ENCODE results near the gene KLHL33. TPM values are rescaled to one million over a fixed set of nuclear protein-coding genes. Genes with fewer than 3 reads are reported as not detected.

Gene KLHL33
- total RNA-seq, 1 donor from 2014 or later = 2.1 TPM

DNA sequence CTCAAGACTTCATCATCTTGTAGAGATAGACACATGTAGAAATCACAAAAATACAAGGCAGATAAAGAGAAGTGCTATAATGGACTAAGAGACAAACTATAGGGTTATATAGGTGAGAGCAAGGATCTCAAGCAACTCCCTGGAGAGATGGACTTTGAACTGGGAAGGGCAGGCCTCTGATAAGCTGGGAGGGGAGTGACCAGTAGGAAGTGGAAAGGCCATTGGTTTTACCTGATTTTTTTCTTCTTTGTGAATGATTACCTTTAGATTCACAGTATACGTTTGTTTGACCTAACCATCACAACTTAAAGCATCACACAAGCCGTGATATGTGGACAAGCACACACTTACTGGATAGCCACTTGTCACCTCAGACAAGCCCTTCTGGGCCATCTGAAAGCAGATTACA is 17.5 kb downstream of the KLHL33 start:
- DNase-seq (ENCODE audit: low spot score) (no peak), ATAC-seq (no peak)
- intact Hi-C loops (cut with DNase I) = no loop called here

DNA sequence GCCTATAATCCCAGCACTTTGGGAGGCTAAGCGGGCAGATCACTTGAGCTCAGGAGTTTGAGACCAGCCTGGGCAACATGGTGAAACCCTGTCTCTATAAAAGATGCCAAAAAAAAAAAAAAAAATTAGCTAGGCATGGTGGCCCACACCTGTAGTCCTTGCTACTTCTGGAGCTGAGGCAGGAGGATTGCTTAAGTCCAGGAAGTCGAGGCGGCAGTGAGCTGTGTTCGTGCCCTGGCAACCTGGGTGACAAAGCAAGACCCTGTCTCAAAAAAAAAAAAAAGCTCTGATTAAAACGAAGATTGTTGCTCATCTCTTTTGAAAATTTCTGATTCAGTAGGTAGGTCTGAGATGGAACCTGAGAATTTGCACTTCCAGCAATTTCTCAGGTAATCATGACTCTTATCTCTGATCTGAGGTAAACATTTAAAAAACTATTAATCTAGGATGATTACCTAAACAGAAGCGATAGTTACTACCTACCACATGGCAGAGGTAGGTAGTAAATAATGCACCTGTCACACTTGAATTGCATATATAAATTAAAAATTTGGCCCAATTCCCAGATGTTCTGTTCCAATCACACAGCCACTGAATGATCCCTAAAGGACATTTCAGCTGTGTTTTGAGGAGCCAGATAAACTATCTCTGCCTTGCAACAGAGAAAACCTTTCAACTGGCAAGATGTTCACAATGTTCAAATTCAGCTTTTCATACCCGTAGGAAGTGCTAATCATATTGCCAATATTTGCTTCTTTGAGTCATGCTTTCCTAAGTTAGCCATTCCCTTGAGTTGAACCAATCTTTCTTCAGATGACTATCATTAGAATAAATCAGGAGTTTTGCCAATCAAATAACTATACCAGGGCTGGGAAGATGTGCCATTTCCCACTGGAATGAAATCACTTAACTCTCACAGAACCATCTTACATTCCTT is 18.4 kb downstream of the KLHL33 start:
- intact Hi-C loops (cut with DNase I) = no loop called here
- no peak for DNase-seq (ENCODE audit: low spot score)
- ATAC-seq = no peak

DNA sequence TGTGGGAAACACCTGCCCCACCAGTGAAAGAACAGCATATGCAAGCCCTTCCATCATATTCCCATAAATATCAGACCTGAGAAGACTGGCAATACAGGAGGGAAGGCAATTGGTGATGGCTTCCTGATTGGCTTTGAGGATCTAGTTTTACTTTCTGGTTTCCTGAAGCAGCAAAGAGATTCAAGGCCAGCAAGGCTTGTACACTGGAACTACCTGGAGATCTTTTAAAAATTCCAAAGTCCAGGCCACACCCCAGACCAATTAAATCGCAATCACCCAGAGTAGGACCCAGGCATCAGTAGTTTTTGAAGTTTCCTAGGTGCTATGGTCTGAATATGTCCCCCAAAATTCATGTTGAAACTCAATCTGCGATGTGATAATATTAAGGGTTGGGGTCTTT is 19.7 kb downstream of the KLHL33 start:
- intact Hi-C loops (cut with DNase I) = no loop called here
- ATAC-seq = no peak
- DNase-seq (ENCODE audit: low spot score) = no peak

DNA sequence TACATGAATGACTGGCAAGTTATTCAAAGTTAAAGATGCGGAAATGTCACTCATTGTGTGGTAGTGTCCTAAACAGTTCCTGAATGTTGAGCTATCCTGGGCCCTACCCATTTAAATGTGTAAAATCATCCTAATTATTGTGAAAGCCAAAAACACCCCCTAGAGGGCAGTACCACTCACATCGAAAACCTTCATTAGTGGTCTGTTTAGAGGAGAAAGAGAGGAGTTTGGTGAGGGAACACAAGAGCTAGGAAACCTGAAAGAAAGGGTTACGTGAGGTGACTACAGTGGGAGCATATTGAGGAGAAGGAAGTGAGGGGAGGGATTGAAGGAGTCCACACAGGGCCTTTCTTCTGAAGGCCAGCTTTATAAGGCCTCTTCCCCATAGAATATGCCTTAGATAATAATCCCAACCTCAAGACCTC is 20.2 kb downstream of the KLHL33 start:
- ATAC-seq (peak; percentile 21), DNase-seq (ENCODE audit: low spot score) (no peak)
- intact Hi-C loops (cut with DNase I) = no loop called here

DNA sequence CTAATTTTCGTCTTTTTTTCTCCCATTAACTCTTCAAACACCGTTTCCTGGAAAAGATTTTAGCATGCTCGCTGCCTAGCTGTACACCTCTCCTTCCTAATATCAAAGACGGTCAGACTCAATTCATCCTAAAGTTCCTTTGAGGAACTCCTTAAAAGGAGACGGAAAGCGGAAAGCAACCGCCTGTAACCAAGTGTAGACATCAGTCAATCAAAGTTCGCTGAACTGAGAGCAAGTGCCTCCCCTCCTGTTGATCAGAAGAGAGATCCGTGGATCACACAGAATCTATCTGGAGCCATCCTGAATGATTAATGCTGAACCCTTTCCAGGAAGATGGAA is 22.3 kb downstream of the KLHL33 start:
- intact Hi-C loops (cut with DNase I) = no loop called here
- peak; percentile 3 for ATAC-seq

DNA sequence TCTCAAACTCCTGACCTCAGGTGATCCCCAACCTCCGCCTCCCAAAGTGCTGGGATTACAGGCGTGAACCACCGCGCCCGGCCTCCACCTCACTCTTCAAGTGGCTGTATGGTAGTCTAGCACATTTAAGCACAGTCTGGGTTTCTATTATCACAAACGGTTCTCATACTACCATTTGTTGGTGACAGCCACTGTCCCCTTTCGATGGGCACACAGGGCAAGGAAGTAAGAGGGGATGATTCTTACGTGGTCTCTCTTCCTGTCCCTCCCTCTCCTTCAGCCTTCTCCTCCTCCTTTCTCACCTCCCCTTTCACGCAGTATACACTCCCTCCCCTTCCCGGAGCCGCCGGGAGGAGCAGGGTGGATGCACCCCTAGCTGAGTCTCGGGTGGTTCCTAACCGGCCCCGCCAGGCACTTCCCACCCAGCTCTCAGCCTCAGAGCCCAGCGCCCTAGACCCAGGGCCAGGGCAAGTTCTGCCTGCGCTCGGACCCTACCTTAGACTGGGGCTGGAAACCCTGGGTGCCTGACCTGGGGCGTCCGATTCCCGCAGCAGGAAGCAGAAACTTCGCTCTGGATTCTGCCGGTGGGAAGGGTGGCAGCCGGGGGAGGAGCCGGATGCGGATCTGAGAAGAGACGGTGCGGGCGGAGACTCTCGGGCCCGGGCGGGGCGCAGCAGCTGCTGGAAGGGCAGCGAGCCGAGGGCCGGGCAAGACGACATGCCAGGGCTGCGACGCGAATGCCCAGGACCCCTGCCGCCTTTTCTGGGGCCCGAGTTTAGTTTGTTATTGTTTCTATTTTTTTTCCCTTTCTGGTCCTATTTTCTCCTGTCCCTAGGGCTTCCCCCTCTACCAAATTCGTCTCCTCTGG is 22.9 kb downstream of the KLHL33 start, which contains the start of gene TEP1:
TEP1 (minus strand) TSS at position 626 of the 868 bp plus-strand sequence. CDS start 5,062 bp downstream, outside the sequence.
- peak; percentile 98 for ATAC-seq
- peak; percentile 92 for DNase-seq (ENCODE audit: low spot score)
- intact Hi-C loops (cut with DNase I) = no loop called here

More for the DNA sequence above, 22.3 kb downstream of the KLHL33 start:
- DNase-seq (ENCODE audit: low spot score) = no peak

DNA sequence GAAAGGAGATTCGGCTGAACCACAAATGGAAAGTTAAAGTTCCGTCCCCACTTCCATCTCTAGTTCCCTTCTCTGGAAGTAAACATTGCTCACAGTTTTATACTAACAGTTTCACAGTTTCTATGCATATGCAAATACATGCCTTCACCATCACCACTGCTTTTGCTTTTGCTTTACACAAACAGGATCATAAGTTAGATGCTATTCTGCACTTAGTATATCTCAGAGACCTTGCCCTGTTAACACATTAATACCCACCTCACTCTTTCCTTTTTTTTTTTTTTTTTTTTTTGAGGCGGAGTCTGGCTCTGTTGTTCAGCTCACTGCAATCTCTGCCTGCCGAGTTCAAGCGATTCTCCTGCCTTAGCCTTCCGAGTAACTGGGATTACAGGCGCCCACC is 23.6 kb downstream of the KLHL33 start:
- DNase-seq (ENCODE audit: low spot score) = no peak
- ATAC-seq = peak; percentile 25
- intact Hi-C loops (cut with DNase I) = no loop called here

DNA sequence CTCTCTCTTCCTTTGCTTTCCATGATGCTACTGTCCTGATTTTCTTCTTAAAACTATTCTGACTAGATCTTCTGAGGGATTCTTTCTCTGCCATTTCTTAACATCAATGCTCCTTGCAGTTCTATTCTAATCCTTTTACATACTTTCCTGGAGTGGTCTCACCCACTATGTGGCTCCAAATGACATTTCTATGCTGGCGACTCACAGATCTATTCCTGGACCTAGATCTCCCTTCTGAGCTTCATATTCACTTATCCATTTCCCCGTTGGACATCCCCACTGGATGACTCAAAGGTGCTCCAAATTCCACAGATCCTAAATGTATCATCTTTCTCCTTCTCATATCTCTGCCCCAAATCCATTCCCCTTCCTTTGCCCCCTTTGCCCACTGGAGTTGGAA is 26.7 kb downstream of the KLHL33 start:
- intact Hi-C loops (cut with DNase I) = no loop called here

DNA sequence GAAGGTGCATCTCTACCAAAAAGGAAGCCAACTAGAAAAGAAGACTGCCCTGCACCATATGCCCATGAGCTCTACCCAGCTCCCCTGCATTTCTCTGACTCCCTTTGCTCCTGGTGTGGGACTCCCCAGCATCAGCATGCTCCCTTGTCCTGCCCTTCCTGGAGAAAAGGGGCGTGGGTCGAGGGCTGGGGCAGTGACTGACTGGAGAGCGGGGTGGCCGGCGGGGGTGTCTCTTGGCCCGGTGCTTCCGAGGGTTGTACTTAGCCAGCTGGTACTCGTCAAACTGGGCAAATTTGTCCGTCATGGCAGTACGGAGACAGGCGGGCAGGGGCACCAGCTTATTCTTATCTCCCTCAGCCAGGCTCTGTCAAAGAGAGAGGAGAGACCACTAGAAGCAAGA is 32.4 kb downstream of the KLHL33 start:
- no peak for ATAC-seq

More for the DNA sequence above, 26.7 kb downstream of the KLHL33 start:
- ATAC-seq (no peak), DNase-seq (ENCODE audit: low spot score) (no peak)

DNA sequence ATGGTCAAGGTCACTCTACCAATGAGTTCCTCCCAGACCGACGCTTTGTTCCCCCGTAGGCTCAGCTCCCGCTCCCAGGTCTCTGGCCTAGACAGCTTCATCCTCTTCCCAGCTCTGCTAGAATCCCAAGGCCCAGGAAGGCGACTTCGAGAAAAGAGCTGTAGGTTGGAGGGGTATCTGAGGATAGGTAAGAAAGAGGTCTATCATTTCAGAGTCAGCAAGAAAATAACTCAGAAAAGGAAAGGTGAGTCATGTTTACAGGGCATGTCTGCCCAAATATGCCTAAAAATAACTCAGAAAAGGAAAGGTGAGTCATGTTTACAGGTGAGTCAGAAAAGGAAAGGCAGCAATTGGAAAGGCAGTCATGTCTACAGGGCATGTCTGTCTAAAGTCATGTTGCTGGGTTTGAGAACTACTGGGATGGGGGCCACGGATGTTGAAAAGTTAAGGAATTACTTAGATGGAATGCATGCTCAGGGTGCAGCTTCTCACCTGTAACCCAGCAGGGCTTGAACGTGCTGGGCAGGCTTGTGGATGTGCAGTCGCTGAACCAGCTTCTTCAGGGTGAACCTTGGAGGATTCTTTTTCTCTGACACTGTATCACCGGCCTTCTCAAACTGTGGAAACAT is 34.9 kb downstream of the KLHL33 start:
- DNase-seq (ENCODE audit: low spot score) (no peak), ATAC-seq (no peak)
- intact Hi-C loops (cut with DNase I) = no loop called here

More for the DNA sequence above, 32.4 kb downstream of the KLHL33 start:
- no peak for DNase-seq (ENCODE audit: low spot score)
- intact Hi-C loops (cut with DNase I) = no loop called here

DNA sequence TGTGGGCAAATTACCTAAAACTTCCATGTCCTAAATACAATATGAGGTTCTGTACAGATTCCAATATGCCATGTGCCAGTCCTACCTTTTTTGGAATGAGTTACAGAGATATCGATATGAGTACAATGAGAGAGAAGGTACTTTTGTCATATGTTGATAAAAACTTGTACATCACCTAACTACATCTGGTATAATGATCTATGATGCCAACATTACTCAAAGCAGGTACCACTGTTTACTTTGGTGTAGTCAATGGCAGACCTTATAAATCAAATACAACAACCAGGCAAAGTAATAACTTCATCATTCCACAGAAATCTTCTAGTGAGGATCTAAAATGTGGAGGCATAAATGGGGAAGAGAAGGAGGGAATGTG is 35.4 kb downstream of the KLHL33 start:
- intact Hi-C loops (cut with DNase I) = no loop called here
- DNase-seq (ENCODE audit: low spot score) (no peak), ATAC-seq (no peak)

DNA sequence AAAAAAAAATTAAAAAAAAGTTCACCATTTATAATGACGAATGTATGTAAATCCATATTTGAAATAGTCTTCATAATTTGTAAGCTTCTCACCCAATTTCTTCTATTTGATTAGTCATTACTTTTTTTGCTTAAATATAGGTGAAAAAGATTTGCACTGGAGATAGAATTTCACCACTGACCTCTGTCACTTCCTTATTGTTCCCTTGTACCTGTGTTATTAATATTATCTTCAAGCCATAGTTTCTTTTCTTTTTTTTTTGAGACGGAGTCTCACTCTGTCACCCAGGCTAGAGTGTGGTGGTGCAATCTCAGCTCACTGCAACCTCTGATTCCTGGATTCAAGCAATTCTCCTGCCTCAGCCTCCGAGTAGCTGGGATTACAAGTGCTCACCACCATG is 38.5 kb downstream of the KLHL33 start:
- DNase-seq (ENCODE audit: low spot score) (no peak), ATAC-seq (no peak)
- intact Hi-C loops (cut with DNase I) = no loop called here

DNA sequence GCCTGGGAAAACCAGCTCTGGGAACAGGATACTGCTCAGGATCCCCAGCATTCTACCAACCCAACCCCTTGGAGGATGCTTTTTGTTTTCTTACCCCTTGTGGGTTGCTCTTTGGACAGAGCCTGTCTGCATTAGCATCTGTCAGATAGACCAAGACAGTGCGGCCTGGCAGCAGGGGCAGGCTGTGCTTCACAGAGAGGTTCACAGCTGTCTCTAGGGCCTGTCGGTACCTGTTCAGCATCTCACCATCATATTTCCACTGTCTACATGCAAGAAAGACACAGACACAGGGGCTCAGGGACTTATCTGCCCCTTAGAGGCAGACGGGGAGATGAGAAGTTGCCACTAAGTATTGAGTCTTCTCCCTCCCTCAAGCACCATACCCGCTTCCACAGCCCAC is 44.5 kb downstream of the KLHL33 start:
- intact Hi-C loops (cut with DNase I) = no loop called here
- DNase-seq (ENCODE audit: low spot score) (no peak), ATAC-seq (no peak)

DNA sequence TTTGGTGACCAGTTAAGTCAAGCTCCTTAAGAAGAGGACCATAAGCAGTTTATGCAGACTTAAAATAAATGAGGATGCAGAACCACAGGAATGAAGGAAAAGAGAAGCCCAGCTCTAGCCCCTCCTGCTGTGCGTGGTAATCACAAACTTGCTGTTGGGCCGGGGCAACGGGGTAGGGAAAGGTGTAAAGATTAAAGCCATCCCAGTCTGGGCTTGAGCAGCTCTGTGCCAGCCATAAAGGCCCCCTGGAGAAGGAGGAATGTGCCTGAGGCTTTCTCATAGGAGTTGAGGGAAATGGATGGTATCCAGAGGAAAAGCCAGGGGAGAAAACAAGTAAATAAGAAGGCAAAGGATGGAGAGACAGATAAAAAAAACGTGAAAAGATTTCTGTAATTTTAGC is 47.8 kb downstream of the KLHL33 start:
- ATAC-seq (no peak), DNase-seq (ENCODE audit: low spot score) (no peak)
- intact Hi-C loops (cut with DNase I) = no loop called here

DNA sequence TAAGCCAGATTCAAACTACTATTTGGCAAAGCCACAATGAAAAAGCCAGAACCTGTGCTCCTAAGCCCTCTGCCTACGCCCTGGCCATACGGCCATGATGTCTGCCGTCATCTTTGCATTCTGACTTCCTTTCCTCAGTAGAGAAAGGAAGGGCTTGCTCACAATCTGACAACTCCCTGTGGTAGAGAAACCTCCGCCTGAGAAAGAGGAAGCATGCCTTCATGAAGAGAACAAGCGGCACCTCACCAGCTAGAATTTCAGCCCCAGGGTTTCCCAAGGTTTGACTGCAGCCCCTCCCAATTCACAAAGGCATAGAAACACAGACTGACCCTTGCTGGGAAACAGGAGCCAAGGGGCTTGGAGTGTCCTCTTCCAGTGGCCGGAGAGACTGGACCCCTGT is 48.4 kb downstream of the KLHL33 start:
- intact Hi-C loops (cut with DNase I) = no loop called here
- ATAC-seq = no peak
- no peak for DNase-seq (ENCODE audit: low spot score)

DNA sequence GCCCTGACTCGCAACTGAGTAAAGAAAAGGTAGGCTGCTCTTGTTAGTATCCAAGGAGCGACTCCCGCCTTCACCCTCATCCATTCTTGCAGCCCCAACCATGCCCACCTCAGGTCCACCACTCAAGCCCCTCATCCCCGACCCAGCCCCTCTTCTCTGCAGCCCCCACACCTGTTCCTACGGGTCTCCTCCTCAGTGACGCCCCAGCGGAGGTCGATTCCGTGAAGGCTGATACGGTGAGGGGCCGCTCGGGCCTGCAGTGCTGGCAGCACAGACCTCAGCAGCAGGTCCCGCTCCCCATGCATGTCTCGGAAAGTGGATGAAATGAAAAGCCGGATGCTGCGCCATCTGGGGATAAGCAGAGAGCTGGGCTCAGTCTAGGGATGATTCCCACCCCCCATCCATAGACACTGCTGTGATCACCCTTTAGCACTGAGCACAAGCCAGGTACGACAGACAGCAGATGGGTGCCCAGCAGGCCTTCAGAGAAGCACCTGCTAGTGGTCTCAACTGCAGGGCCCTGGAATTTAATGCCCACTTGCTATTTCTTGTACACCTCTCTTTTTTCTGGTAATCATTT is 49.6 kb downstream of the KLHL33 start:
- intact Hi-C loops (cut with DNase I) = no loop called here
- DNase-seq (ENCODE audit: low spot score) (no peak), ATAC-seq (no peak)

DNA sequence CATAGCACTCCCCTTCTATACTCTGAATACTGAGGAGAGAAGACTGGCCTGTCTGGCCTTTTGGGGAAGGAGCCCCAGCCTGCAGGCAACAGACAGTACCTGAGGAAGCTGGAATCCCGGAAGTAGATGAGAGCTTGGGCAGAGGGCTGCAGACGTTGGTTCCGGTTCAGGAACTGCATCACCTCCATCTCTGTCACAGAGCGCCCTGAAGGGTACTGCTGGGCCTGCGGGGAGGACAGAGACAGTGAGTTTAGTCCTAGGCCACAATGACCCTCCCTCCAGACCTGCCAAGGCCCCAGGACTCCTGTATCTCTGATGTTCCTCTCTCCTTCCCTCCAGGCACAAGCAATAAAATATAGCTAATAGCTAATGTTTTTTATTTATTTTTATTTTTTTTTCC is 51.1 kb downstream of the KLHL33 start:
- DNase-seq (ENCODE audit: low spot score) = no peak
- intact Hi-C loops (cut with DNase I) = no loop called here
- ATAC-seq = no peak

DNA sequence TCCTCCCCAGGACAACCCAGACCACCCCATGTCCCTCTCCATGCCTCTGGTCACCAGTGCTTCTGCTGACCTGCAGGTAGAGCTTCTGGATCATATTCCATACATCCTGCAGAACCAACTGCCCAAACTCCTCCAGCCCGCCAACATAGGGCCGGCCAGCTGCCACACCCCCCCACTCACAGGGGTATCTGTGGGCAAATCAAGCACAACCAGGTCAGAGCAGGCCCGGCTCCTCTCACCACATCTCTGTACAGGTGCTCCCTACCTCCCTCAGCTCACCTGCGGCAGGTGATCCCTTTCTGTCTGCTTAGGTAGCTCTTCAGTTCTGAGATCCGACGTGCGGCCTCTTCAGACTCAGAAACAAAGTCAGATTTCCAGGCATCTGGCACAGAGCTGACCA is 51.6 kb downstream of the KLHL33 start:
- ATAC-seq (no peak), DNase-seq (ENCODE audit: low spot score) (no peak)
- intact Hi-C loops (cut with DNase I) = no loop called here

DNA sequence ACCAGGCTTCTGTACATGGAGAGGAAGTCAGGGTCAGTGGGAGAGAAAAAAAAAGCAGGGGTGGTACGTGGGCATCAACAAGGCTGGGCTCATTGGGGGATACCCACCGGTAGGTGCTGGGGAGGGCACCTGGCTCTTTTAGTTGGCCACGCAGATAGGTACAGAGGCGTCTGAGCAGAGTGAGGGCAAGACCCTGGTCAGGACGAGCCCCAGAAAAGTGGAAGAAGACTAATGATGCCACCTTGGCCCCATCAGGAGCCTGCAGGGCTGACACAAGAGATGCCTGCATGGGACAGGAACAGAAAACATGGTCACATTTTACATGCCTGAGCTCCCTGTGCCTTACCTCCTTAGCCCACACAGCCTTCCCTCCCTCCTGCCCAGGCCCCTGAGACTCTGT is 52.3 kb downstream of the KLHL33 start:
- intact Hi-C loops (cut with DNase I) = no loop called here
- ATAC-seq (no peak), DNase-seq (ENCODE audit: low spot score) (no peak)
